ENCODE results near the gene CNTNAP2. TPM values are rescaled to one million over a fixed set of nuclear protein-coding genes. Genes with fewer than 3 reads are reported as not detected.

CNTNAP2 gene
- total and polyA plus RNA-seq, 2 of the 4 experiments (the other 2 are of a cell fraction): not detected

- ChIA-PET CTCF (no interaction called here), POLR2A (ENCODE audit: unreplicated experiment) (no interaction called here)
- Histone ChIP-seq H2BK5ac (ENCODE audit: low read depth, low read length, poor library complexity, severe bottlenecking) (no peak overlapping the region), H3K9me3 (ENCODE audit: control insufficient read depth, insufficient read depth, low read length) (peaks cover 8% of the 10 kb centered on the region), H3K14ac (replicated peaks; ENCODE audit: low read depth, low read length) (no peak overlapping the region), H3K18ac (ENCODE audit: low read depth, low read length) (no peak overlapping the region), H3K23ac (ENCODE audit: low read depth, low read length) (no peak overlapping the region), H3K4me1 (ENCODE audit: control insufficient read depth, insufficient read depth, low read length) (no peaks in the 10 kb centered on the region), H2BK20ac (ENCODE audit: low read depth, low read length) (no peak overlapping the region), H3K4me2 (ENCODE audit: low read depth, low read length) (no peak overlapping the region), H3K27ac (ENCODE audit: insufficient read depth, low read length) (no peak overlapping the region), H3K4ac (ENCODE audit: low read depth, low read length) (no peak overlapping the region), H4K8ac (ENCODE audit: low read depth in 2 of 2, low read length in 2 of 2) (no peak overlapping the region), H3K79me1 (ENCODE audit: low read depth in 1 of 2, low read length in 2 of 2) (no peaks in the 10 kb centered on the region), H3K4me3 (ENCODE audit: insufficient read depth, low read depth, low read length) (no peak overlapping the region), H3K36me3 (ENCODE audit: control insufficient read depth, insufficient read depth, low read length) (no peaks in the 10 kb centered on the region), H2BK15ac (ENCODE audit: low read depth, low read length) (no peak overlapping the region), H4K91ac (ENCODE audit: insufficient read depth, low read depth, low read length) (no peak overlapping the region), H2AFZ (replicated peaks; ENCODE audit: low read length, poor library complexity) (no peak overlapping the region), H3K27me3 (ENCODE audit: control insufficient read depth, insufficient read depth, low read length) (no peaks in the 10 kb centered on the region), H3K56ac (ENCODE audit: extremely low read depth, insufficient read depth, low read length) (no peak overlapping the region), H2BK120ac (ENCODE audit: low read depth, low read length) (no peak overlapping the region), H2AK9ac (replicated peaks; ENCODE audit: low read depth, low read length, poor library complexity) (no peak overlapping the region), H3K9ac (ENCODE audit: low read depth, low read length) (no peak overlapping the region), H4K20me1 (ENCODE audit: insufficient read depth, low read length) (no peaks in the 10 kb centered on the region), H3K9me1 (ENCODE audit: insufficient read depth, low read length) (no peaks in the 10 kb centered on the region), H4K5ac (ENCODE audit: low read depth, low read length) (no peak overlapping the region), H2AK5ac (ENCODE audit: low read depth, low read length) (no peak overlapping the region)
- DNase-seq: no peak
- dilution Hi-C loops (cut with HindIII; ENCODE audit: low sequenced_read_pairs, unreplicated experiment) (no loop called here), in situ Hi-C loops (cut with MboI; ENCODE audit: low sequenced_read_pairs) (no loop called here), intact Hi-C loops (cut with micrococcal nuclease) (no loop called here)
- no peak for ATAC-seq (ENCODE audit: low read depth)
- WGBS, 2 experiments (ENCODE audit: extremely low coverage in 2 of 2, insufficient read length in 1 of 2): no CpG with 5 or more reads among the region's 1 CpG
- no TSS peak for BruUV-seq (replicated peaks)
- TF ChIP-seq MXI1 (IDR thresholded peaks at IDR 0.05; ENCODE audit: borderline replicate concordance, low read depth, low read length): no peak
- TF ChIP-seq RCOR1 (IDR thresholded peaks at IDR 0.05; ENCODE audit: insufficient replicate concordance, low read length): no peak
- no peak for TF ChIP-seq NFE2L2 (IDR thresholded peaks at IDR 0.05; ENCODE audit: low read depth, low read length)
- TF ChIP-seq CTCF (conservative IDR thresholded peaks at IDR 0.05; ENCODE audit: low read depth, low read length): no peak
- no peak for TF ChIP-seq CEBPB (IDR thresholded peaks at IDR 0.05; ENCODE audit: low read depth, low read length)
- no peak for TF ChIP-seq MAFK (IDR thresholded peaks at IDR 0.05; ENCODE audit: low read depth, low read length)
- TF ChIP-seq FOS (IDR thresholded peaks at IDR 0.05; ENCODE audit: low read depth, low read length): no peak
- no peak for TF ChIP-seq ELK1 (IDR thresholded peaks at IDR 0.05; ENCODE audit: borderline replicate concordance, low read depth, low read length)
- TF ChIP-seq CHD1 (IDR thresholded peaks at IDR 0.05; ENCODE audit: low read depth, low read length): no peak
- no peak for TF ChIP-seq SMC3 (IDR thresholded peaks at IDR 0.05; ENCODE audit: low read depth, low read length)
Measured at GRCh38 chr7:146514304-146514703, 397.7 kb downstream of the CNTNAP2 start.
